ENCODE measurements around the gene RUSF1. TPM values are rescaled to one million over a fixed set of nuclear protein-coding genes. Genes with fewer than 3 reads are reported as not detected.

Gene RUSF1
- total RNA-seq, 2 donors from 2014 or later: 45.4 to 50.8 TPM

DNA sequence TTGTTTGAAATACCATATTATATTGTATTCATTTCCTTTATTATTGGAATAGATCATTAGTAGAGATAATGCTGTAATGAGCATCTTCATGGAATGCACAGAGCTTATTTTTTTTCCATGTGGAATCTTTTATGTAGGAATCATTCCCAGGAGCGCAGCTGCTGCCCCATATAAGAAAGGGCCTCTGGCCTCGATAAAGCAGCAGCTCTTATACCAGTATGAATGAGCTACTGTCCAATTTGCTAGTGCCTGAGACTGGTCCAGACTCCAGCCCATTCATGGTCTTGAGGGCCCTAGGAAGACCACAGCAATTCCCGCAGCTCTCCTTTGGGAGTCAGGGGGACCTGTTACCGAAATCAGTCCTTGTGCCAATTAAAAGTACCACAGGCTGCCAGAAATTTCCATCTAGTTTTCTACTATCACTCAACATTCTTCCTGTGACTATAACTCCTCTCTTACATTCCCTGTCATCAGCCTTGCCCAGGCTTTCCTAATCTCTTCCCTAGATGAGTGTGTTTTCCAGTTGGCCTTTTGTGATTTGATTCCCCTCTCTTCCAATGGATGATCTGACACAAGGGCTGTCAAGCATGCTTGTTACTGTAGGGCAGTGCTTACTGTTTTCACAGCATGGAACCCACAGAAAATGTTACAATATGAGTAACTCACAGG lies 67.5 kb downstream of the RUSF1 start:
- Mint-ChIP-seq H3K36me3 (ENCODE audit: low read depth) (no peaks in the 10 kb centered on the region), H3K4me3 (no peak overlapping the region), H3K9me3 (no peaks in the 10 kb centered on the region), H3K27ac (no peak overlapping the region), H3K27me3 (ENCODE audit: insufficient read depth) (peaks cover 17% of the 10 kb centered on the region), H3K4me1 (peaks cover 5% of the 10 kb centered on the region)
- H3K36me3 ChIP-seq (ENCODE audit: control insufficient read depth, insufficient read depth, low read length): no peaks in the 10 kb centered on the region
- TF ChIP-seq, protein P1, sequence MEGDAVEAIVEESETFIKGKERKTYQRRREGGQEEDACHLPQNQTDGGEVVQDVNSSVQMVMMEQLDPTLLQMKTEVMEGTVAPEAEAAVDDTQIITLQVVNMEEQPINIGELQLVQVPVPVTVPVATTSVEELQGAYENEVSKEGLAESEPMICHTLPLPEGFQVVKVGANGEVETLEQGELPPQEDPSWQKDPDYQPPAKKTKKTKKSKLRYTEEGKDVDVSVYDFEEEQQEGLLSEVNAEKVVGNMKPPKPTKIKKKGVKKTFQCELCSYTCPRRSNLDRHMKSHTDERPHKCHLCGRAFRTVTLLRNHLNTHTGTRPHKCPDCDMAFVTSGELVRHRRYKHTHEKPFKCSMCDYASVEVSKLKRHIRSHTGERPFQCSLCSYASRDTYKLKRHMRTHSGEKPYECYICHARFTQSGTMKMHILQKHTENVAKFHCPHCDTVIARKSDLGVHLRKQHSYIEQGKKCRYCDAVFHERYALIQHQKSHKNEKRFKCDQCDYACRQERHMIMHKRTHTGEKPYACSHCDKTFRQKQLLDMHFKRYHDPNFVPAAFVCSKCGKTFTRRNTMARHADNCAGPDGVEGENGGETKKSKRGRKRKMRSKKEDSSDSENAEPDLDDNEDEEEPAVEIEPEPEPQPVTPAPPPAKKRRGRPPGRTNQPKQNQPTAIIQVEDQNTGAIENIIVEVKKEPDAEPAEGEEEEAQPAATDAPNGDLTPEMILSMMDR (conservative IDR thresholded peaks at IDR 0.05): no peak
- H3K4me1 ChIP-seq (ENCODE audit: control insufficient read depth, insufficient read depth, low read length): no peaks in the 10 kb centered on the region
- H3K9me3 ChIP-seq (ENCODE audit: control insufficient read depth, low read length): no peaks in the 10 kb centered on the region
- no peak overlapping the region for H3K9ac ChIP-seq (ENCODE audit: extremely low read depth, low read length, poor library complexity, severe bottlenecking)
- H3K27me3 ChIP-seq (ENCODE audit: control insufficient read depth, insufficient read depth, low read length, poor library complexity, severe bottlenecking): no peaks in the 10 kb centered on the region
- H3K4me3 ChIP-seq (ENCODE audit: low read length): no peak overlapping the region
- H3K27ac ChIP-seq (ENCODE audit: low read depth, low read length): no peak overlapping the region
- 81 to 94% methylated on average over 4 of the region's 4 CpGs for WGBS, 2 experiments (ENCODE audit: insufficient coverage in 1 of 2, insufficient read length in 1 of 2)
- no peak for DNase-seq

DNA sequence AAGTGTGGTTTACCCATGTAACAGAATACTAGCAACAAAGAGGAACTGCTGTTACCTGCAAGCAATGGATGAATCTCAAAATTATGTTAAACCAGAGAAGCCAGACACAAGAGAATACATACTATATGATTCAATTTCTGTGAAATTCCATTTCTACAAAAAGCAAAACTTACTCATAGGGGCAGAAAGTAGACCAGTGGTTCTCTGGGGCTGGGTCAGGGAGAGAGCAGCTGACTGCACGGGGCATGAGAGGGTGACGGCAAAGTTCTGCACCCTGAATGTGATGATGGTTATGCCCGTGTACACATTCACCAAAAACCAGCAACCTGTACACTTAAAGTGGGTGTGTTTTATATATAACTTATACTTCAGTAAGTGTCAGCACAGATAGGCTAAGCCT lies 68.7 kb downstream of the RUSF1 start:
- Histone ChIP-seq H3K9ac (ENCODE audit: extremely low read depth, low read length, poor library complexity, severe bottlenecking) (no peak overlapping the region), H3K36me3 (ENCODE audit: control insufficient read depth, insufficient read depth, low read length) (no peaks in the 10 kb centered on the region), H3K27ac (ENCODE audit: low read depth, low read length) (no peak overlapping the region), H3K27me3 (ENCODE audit: control insufficient read depth, insufficient read depth, low read length, poor library complexity, severe bottlenecking) (no peaks in the 10 kb centered on the region), H3K4me3 (ENCODE audit: low read length) (no peak overlapping the region), H3K9me3 (ENCODE audit: control insufficient read depth, low read length) (no peaks in the 10 kb centered on the region), H3K4me1 (ENCODE audit: control insufficient read depth, insufficient read depth, low read length) (no peaks in the 10 kb centered on the region)
- Mint-ChIP-seq H3K9me3 (no peaks in the 10 kb centered on the region), H3K4me3 (no peak overlapping the region), H3K27ac (no peak overlapping the region), H3K4me1 (peaks cover 5% of the 10 kb centered on the region), H3K27me3 (ENCODE audit: insufficient read depth) (peaks cover 17% of the 10 kb centered on the region), H3K36me3 (ENCODE audit: low read depth) (no peaks in the 10 kb centered on the region)
- 100% methylated on average over 2 of the region's 3 CpGs; no CpG with 5 or more reads in 1 of the 2 experiments for WGBS, 2 experiments (ENCODE audit: insufficient coverage in 1 of 2, insufficient read length in 1 of 2)
- DNase-seq: no peak
- TF ChIP-seq, protein P1 (conservative IDR thresholded peaks at IDR 0.05): no peak

Other genes starting within 250 kb of the RUSF1 start
- under 1 TPM; 0.57 to 0.69 TPM for gene ITGAM, start 248.4 kb downstream of the RUSF1 start, total RNA-seq
- under 1 TPM in 1 of 2 donors, not detected in 1; 0.22 TPM for gene ITGAX, start 153.2 kb downstream of the RUSF1 start, total RNA-seq
- gene ITGAD, start 115.1 kb downstream of the RUSF1 start, total RNA-seq: not detected
- not detected for gene COX6A2, start 80.0 kb downstream of the RUSF1 start, total RNA-seq
- gene ZNF843, start 65.6 kb downstream of the RUSF1 start, total RNA-seq: 1 to 10 TPM in 1 of 2 donors, under 1 TPM in 1; 0.31 to 1.5 TPM
- 10 to 100 TPM in 1 of 2 donors, 1 to 10 TPM in 1; 9.4 to 12.1 TPM for gene ARMC5, start 48.9 kb downstream of the RUSF1 start, total RNA-seq
- gene TGFB1I1, start 36.2 kb downstream of the RUSF1 start, total RNA-seq: 1 to 10 TPM; 7.5 to 10.0 TPM
- under 1 TPM; 0.22 to 0.24 TPM for gene SLC5A2, start 25.3 kb downstream of the RUSF1 start, total RNA-seq
- gene AHSP, start 19.5 kb upstream of the RUSF1 start, total RNA-seq: not detected

All from endodermal cell (in vitro differentiated cells).